BE2C (cell line): Measurements from ENCODE around the gene RIMBP2.

Experiments used
- DNase-seq: peaks from one replicate; pipeline ENCODE4 v3.0.0-alpha.2; 2020
- H3K27me3 ChIP-seq: fragments of 250-450 bp; sonication (Bioruptor Pico); 2 replicates; pipeline ENCODE4 v1.5.1; 2020; ENCODE audit warnings: mild to moderate bottlenecking
- H3K36me3 ChIP-seq: fragments of 250-450 bp; sonication (Bioruptor Pico); 2 replicates; pipeline ENCODE4 v1.5.1; 2020; ENCODE audit warnings: mild to moderate bottlenecking
- H3K4me1 ChIP-seq: fragments of 250-450 bp; sonication (Bioruptor Pico); 2 replicates; pipeline ENCODE4 v1.5.1; 2020
- H3K4me3 ChIP-seq: 2 replicates; pipeline ENCODE4 v1.5.1; 2011; ENCODE audit warnings: low read depth, low read length
- H3K9me3 ChIP-seq: fragments of 250-450 bp; sonication (Bioruptor Pico); 2 replicates; pipeline ENCODE4 v1.5.1; 2020
- TF ChIP-seq, protein P1 (sequence below): IDR thresholded peaks from 2 replicates; pipeline ENCODE4 v1.5.1; 2012; ENCODE audit warnings: mild to moderate bottlenecking, low read depth, low read length

Gene RIMBP2

DNA sequence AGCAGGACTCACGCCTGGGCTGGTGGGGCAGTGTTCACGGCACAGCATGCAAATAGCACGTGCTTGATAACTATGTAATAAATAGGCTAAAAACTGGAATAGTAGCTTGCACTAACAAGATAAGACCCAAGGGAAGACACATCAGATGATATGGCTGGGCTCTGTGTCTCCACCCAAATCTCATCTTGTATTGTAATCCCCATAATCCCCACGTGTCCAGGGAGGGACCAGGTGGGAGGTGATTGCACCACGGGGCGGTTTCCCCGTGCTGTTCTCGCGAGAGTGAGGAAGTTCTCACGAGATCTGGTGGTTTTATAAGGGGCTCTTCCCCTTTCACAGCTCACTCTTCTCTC is 46.9 kb downstream of the RIMBP2 start:
- Histone ChIP-seq H3K4me1 (peaks cover 6% of the 10 kb centered on the region), H3K4me3 (no peak overlapping the region), H3K27me3 (no peaks in the 10 kb centered on the region), H3K36me3 (peaks cover 33% of the 10 kb centered on the region), H3K9me3 (no peaks in the 10 kb centered on the region; the same call in 1 of the 2 replicates)
- DNase-seq, result no peak
- TF ChIP-seq, protein P1, sequence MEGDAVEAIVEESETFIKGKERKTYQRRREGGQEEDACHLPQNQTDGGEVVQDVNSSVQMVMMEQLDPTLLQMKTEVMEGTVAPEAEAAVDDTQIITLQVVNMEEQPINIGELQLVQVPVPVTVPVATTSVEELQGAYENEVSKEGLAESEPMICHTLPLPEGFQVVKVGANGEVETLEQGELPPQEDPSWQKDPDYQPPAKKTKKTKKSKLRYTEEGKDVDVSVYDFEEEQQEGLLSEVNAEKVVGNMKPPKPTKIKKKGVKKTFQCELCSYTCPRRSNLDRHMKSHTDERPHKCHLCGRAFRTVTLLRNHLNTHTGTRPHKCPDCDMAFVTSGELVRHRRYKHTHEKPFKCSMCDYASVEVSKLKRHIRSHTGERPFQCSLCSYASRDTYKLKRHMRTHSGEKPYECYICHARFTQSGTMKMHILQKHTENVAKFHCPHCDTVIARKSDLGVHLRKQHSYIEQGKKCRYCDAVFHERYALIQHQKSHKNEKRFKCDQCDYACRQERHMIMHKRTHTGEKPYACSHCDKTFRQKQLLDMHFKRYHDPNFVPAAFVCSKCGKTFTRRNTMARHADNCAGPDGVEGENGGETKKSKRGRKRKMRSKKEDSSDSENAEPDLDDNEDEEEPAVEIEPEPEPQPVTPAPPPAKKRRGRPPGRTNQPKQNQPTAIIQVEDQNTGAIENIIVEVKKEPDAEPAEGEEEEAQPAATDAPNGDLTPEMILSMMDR, result no peak

GRCh38 chr12:130668286-130669204 is 47.6 kb downstream of the RIMBP2 start:
- TF ChIP-seq, protein P1, result no peak
- no peak for DNase-seq
- Histone ChIP-seq H3K4me3 (no peak overlapping the region), H3K36me3 (peaks cover 31% of the 10 kb centered on the region), H3K9me3 (no peaks in the 10 kb centered on the region; the same call in 1 of the 2 replicates), H3K27me3 (no peaks in the 10 kb centered on the region), H3K4me1 (peaks cover 6% of the 10 kb centered on the region)

DNA sequence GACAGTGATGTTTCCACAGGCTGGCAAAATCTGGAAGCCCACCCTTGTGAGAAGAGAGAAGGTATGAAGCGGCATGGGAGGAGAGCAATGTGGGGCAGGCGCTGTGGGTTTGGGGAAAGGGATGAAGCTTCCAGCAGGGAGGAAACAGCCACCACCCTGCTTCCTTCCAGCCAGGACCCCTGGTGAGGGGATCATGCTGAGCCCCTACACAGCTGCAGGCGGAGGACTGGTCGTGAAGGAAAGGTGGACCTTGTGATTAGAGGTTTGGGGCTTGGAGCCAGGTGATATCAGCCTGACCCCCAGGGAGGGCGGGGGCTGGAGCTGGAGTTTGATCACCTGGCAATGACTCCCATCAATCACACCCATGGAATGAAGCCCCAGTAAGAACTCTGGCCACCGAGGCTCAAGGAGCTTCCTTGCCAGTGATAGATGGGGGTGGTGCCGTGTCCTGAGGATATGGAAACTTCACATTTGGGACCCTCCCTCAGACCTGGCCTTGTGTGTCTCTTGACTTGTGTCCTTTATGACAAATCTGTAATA is 48.6 kb downstream of the RIMBP2 start:
- Histone ChIP-seq H3K4me1 (no peaks in the 10 kb centered on the region), H3K4me3 (no peak overlapping the region), H3K27me3 (no peaks in the 10 kb centered on the region), H3K9me3 (no peaks in the 10 kb centered on the region; the same call in 1 of the 2 replicates), H3K36me3 (peaks cover 31% of the 10 kb centered on the region)
- TF ChIP-seq, protein P1, result no peak
- no peak for DNase-seq

DNA sequence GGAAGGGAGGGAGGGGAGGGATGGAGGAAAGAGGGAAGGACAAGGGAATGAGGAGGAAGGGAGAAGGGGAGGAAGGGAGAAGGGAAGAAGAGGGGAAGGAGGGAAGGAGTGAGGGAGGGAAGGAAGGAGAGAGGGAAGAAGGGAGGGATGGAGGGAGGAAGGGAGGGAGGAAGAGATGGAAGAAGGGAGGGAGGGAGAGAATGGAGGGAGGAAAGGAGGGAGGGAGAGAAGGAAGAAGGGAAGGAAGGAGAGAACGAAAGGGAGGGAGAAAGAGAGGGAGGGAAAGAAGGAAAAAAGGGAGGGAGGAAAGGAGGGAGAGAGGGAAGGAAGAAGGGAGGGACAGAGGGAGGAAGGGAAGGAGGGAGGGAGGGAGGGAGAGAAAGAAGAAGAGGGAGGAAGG is 49.5 kb downstream of the RIMBP2 start:
- Histone ChIP-seq H3K4me3 (no peak overlapping the region), H3K9me3 (no peaks in the 10 kb centered on the region; the same call in 1 of the 2 replicates), H3K4me1 (no peaks in the 10 kb centered on the region), H3K27me3 (no peaks in the 10 kb centered on the region), H3K36me3 (peaks cover 36% of the 10 kb centered on the region)
- TF ChIP-seq, protein P1, result no peak
- no peak for DNase-seq

GRCh38 chr12:130665753-130666152 is 50.3 kb downstream of the RIMBP2 start:
- H3K27me3 ChIP-seq, result no peaks in the 10 kb centered on the region
- TF ChIP-seq, protein P1, result no peak
- H3K4me3 ChIP-seq, result no peak overlapping the region

DNA sequence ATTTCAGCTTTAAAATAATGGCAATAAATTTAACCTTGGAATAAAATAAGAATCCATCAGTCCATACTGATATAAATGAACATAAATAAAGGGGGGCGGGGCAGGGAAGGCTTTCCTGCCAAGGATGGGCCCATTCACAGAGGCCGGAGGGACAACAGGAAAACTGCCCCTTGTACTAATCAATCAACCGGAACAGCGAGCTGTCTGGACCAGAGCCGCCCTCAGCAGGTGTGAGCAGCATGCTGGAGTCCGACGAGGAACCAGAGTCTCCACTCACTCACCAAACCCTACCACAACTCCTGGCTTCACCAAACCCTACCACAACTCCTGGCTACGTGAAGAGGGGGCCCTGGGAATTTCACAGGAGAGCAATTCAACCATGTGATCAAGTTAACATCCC is 51.3 kb downstream of the RIMBP2 start:
- Histone ChIP-seq H3K36me3 (peaks cover 31% of the 10 kb centered on the region), H3K27me3 (no peaks in the 10 kb centered on the region), H3K4me3 (no peak overlapping the region), H3K9me3 (no peaks in the 10 kb centered on the region; the same call in 1 of the 2 replicates), H3K4me1 (no peaks in the 10 kb centered on the region)
- DNase-seq, result no peak
- TF ChIP-seq, protein P1, result no peak

More at GRCh38 chr12:130665753-130666152, 50.3 kb downstream of the RIMBP2 start:
- Histone ChIP-seq H3K36me3 (peaks cover 36% of the 10 kb centered on the region), H3K4me1 (no peaks in the 10 kb centered on the region), H3K9me3 (no peaks in the 10 kb centered on the region; the same call in 1 of the 2 replicates)
- no peak for DNase-seq
